Activated CD8-positive, alpha-beta memory T cell treated with anti-CD3 and anti-CD28 coated beads, Interleukin-2, amount 10 ng/mL, durations not matched to agents 7 days and 5 days (primary cell): ENCODE measurements around the gene ALDOC. TPM values are rescaled to one million over a fixed set of nuclear protein-coding genes. Genes with fewer than 3 reads are reported as not detected.

ENCODE experiments used
- ATAC-seq: fragments of 150-1000 bp; cut with Tn5 transposase; one replicate; pipeline ENCODE4 v1.10.0; 2021; ENCODE audit warnings: moderate library complexity
- CTCF ChIA-PET: fragments of 350-600 bp; sonication (Branson Sonifier 250); formaldehyde crosslinking; loops from one replicate; lab custom pipeline; 2021; ENCODE audit warnings: antibody characterized with exemption; lab: Charles Lee
- DNase-seq: peaks from one replicate; pipeline ENCODE4 v3.0.0-alpha.2; 2020
- H3K27ac Mint-ChIP-seq: one replicate; pipeline ENCODE4 v1.8.0; 2021; ENCODE audit warnings: mild to moderate bottlenecking, mixed read lengths
- H3K27me3 Mint-ChIP-seq: one replicate; pipeline ENCODE4 v1.8.0; 2021; ENCODE audit warnings: mixed read lengths
- H3K36me3 Mint-ChIP-seq: one replicate; pipeline ENCODE4 v1.8.0; 2021; ENCODE audit warnings: mild to moderate bottlenecking, mixed read lengths
- H3K4me1 Mint-ChIP-seq: one replicate; pipeline ENCODE4 v1.8.0; 2021; ENCODE audit warnings: mixed read lengths
- H3K4me3 Mint-ChIP-seq: one replicate; pipeline ENCODE4 v1.8.0; 2021; ENCODE audit warnings: mild to moderate bottlenecking, moderate library complexity, mixed read lengths
- H3K9me3 Mint-ChIP-seq: one replicate; pipeline ENCODE4 v1.8.0; 2022; ENCODE audit warnings: low read depth, mixed read lengths
- total RNA-seq, 2 experiments: library from RNA; stranded (reverse); gene quantifications; one replicate each; pipeline ENCODE4 v1.2.3, GENCODE V29; 2021

The ALDOC gene
- total RNA-seq, 2 experiments from 2014 or later, result 36.9 to 52.0 TPM

DNA sequence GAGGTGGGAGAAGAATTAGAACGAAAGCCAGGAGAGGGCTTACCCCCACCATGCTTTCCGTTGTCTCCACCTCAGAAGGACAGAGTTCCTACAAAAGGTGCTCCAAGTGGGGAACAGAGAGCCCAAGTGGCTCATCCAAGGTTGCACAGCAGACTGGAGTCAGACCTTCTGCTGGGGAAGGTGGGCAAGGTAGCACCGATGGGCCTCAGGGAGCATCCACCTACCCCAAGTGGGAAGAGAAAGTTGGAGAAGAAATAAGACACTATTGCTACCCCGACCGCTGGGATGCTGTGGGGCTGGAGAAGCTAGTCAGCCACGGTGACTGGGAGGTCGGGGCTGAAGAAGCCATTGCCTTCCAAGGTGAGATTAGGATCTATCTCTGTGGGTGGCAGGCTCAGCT, 45.8 kb downstream of the ALDOC start:
- Mint-ChIP-seq H3K4me3 (no peak overlapping the region), H3K27me3 (peaks cover 4% of the 10 kb centered on the region), H3K9me3 (no peaks in the 10 kb centered on the region), H3K36me3 (no peaks in the 10 kb centered on the region), H3K27ac (no peak overlapping the region), H3K4me1 (no peaks in the 10 kb centered on the region)
- CTCF ChIA-PET, result interaction anchor here (1.1 kb wide), 1 partner anchor 10 kb away, joined by 3 read pairs; no protein-coding TSS in a partner anchor
- ATAC-seq, result no peak
- no peak for DNase-seq

- Mint-ChIP-seq H3K36me3 (no peaks in the 10 kb centered on the region), H3K27me3 (peaks cover 4% of the 10 kb centered on the region), H3K4me3 (no peak overlapping the region), H3K9me3 (no peaks in the 10 kb centered on the region), H3K27ac (no peak overlapping the region), H3K4me1 (no peaks in the 10 kb centered on the region)
- no peak for DNase-seq
- CTCF ChIA-PET, result interaction anchor here (1.1 kb wide), 1 partner anchor 11 kb away, joined by 3 read pairs; no protein-coding TSS in a partner anchor
- no peak for ATAC-seq
These were observed 46.4 kb downstream of the ALDOC start for GRCh38 chr17:28530250-28530649.

DNA sequence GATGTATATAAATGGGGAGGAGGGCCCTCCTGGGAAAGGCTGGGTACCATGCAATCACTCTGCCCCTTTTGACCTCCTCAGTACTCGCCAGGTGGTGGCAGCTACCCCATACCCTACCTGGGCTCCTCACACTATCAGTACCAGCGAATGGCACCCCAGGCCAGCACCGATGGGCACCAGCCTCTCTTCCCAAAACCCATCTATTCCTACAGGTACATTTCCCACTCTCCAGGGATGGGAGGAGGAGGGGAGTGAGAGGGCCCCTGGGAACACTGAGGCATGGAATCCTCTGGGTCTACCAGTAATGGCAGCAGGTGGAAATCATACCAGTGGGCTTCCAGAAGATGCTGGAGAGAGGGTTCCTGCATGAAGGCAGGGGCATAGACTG, 47.7 kb downstream of the ALDOC start:
- CTCF ChIA-PET, result interaction anchor here (1.5 kb wide), 1 partner anchor 18 kb away, joined by 6 read pairs; no protein-coding TSS in a partner anchor
- no peak for ATAC-seq

DNA sequence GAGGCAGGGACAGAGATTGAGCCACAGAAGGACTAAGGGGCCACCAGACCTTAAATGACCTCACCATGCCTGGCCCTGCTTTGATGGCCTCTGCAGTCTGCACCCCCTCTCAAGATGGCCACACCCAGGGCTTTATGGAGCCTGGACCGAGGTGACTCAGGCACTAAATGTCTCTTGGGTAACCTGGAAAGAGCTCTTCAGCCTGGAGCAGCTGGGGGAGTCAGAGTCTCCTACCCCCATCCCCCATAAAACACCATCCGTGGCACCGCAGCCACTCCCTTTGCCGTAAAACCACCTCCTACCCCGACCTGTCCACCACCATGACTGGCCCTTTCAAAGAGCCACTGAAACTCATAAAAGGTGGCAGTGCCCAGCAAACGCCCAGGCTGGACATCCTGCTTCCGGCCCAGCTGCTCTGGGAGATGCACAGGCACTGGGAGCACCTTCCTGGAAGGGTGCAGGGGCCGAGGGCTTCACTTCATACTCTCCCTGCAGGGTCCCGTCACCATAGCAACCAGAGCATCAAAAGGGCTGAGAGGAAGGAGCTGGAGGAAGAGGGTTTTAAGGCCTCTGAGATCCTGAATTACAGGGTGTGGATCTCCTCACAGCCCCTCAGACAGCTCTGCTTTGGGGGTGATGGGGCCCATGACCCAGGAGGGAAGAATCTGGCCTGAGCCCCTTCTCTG, 48.2 kb downstream of the ALDOC start:
- no peak overlapping the region for H3K27ac Mint-ChIP-seq
- DNase-seq (no peak), ATAC-seq (no peak)
- no peaks in the 10 kb centered on the region for H3K9me3 Mint-ChIP-seq
- H3K36me3 Mint-ChIP-seq, result no peaks in the 10 kb centered on the region
- H3K27me3 Mint-ChIP-seq, result peaks cover 4% of the 10 kb centered on the region
- no peak overlapping the region for H3K4me3 Mint-ChIP-seq
- CTCF ChIA-PET, result interaction anchor here (1.5 kb wide), 1 partner anchor 19 kb away, joined by 6 read pairs; no protein-coding TSS in a partner anchor
- no peaks in the 10 kb centered on the region for H3K4me1 Mint-ChIP-seq

More for the DNA sequence above, 47.7 kb downstream of the ALDOC start:
- Mint-ChIP-seq H3K4me3 (no peak overlapping the region), H3K9me3 (no peaks in the 10 kb centered on the region), H3K27ac (no peak overlapping the region), H3K27me3 (peaks cover 4% of the 10 kb centered on the region), H3K4me1 (no peaks in the 10 kb centered on the region), H3K36me3 (no peaks in the 10 kb centered on the region)
- no peak for DNase-seq

- Mint-ChIP-seq H3K27ac (no peak overlapping the region), H3K4me1 (no peaks in the 10 kb centered on the region), H3K36me3 (no peaks in the 10 kb centered on the region), H3K27me3 (peaks cover 4% of the 10 kb centered on the region), H3K4me3 (no peak overlapping the region), H3K9me3 (no peaks in the 10 kb centered on the region)
- ATAC-seq (no peak), DNase-seq (no peak)
- CTCF ChIA-PET, result no interaction called here
These were observed 48.8 kb downstream of the ALDOC start for GRCh38 chr17:28527859-28528258.

DNA sequence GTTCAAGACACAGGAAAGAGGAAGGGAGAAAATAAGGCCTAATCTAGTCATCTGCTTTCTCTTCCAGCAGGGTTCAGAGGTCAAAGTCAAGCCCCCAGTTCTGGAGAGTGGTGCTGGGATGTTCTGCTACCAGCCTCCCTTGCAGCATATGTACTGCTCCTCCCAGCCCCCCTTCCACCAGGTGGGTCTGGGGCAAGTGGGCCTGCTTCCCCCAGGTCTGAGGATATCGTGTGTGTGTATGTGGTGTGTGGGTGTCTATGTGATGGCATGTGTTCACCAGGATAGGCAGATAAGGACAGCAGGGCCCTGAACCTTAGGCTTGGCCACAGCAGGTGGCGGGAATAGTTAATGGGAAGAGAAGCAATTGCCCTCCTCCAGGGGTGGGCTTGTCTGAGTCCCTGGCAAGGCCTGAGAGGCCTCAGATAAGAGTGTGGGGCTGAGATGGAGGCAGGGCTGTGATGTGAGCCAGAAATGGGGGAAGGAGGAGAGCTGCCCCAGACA, 49.5 kb downstream of the ALDOC start:
- no peaks in the 10 kb centered on the region for H3K9me3 Mint-ChIP-seq
- no peaks in the 10 kb centered on the region for H3K4me1 Mint-ChIP-seq
- no peaks in the 10 kb centered on the region for H3K36me3 Mint-ChIP-seq
- ATAC-seq, result no peak
- peaks cover 4% of the 10 kb centered on the region for H3K27me3 Mint-ChIP-seq
- H3K27ac Mint-ChIP-seq, result no peak overlapping the region
- no peak overlapping the region for H3K4me3 Mint-ChIP-seq
- DNase-seq, result no peak
- CTCF ChIA-PET, result no interaction called here

DNA sequence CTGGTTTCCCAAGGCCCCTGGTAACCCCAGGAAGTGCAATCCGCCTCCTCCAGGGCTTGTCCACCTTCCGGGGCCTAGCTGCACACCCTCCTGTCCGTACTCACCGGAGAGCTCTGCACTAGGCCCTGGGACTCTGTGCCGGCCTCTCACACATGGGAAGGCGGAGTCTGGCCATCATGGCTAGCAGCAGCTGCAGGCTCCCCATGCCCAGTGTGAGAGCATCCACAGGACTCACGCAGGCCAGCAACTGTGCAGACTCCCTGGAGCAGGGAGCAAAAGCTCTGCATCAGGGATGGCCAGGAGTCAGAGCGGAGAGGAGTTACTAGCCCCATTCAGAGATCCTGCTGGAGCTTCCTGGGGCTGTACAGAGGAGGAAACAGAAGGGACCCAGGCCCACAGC, 50.3 kb downstream of the ALDOC start:
- no peaks in the 10 kb centered on the region for H3K4me1 Mint-ChIP-seq
- H3K4me3 Mint-ChIP-seq, result no peak overlapping the region
- no peak overlapping the region for H3K27ac Mint-ChIP-seq
- CTCF ChIA-PET, result no interaction called here
- no peaks in the 10 kb centered on the region for H3K36me3 Mint-ChIP-seq
- ATAC-seq (no peak), DNase-seq (no peak)
- H3K9me3 Mint-ChIP-seq, result no peaks in the 10 kb centered on the region
- H3K27me3 Mint-ChIP-seq, result peaks cover 4% of the 10 kb centered on the region

DNA sequence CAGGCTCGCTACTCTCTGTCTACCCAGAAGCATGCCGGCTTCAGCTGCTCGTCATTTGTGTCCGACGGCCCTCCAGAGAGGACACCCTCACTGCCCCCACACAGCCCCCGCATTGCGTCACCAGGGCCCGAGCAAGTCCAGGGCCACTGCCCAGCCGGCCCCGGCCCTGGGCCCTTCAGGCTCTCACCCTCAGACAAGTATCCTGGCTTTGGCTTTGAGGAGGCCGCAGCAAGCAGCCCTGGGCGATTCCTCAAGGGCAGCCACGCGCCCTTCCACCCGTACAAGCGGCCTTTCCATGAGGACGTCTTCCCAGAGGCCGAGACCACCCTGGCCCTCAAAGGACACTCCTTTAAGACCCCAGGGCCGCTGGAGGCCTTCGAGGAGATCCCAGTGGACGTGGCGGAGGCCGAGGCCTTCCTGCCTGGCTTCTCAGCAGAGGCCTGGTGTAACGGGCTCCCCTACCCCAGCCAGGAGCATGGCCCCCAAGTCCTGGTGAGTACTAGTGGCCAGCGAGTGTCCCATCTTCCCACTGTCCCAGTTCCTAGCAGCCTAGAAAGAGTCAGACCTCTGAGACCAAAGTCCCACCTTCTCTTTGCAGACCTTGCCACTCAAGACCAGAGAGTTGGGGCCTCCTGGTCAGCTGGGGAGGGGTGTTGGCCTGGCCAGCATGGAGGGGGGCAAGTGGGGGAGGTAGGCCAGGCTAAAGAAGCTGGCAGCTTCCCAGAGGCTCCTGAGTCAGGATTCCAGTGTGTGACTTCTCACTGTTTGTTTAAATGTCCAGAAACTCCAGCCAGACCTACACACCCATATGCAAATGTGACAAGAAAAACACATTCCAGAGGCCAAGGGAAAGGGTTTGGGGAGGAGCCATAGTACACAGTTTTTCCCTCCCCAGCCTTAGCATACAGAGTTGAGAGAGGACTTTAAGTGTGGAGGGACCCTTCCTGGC, 51.9 kb downstream of the ALDOC start:
- CTCF ChIA-PET, result no interaction called here
- H3K4me1 Mint-ChIP-seq, result no peaks in the 10 kb centered on the region
- no peak for DNase-seq
- H3K36me3 Mint-ChIP-seq, result no peaks in the 10 kb centered on the region
- H3K4me3 Mint-ChIP-seq, result no peak overlapping the region
- H3K9me3 Mint-ChIP-seq, result no peaks in the 10 kb centered on the region
- H3K27me3 Mint-ChIP-seq, result peaks cover 4% of the 10 kb centered on the region
- no peak overlapping the region for H3K27ac Mint-ChIP-seq
- no peak for ATAC-seq

DNA sequence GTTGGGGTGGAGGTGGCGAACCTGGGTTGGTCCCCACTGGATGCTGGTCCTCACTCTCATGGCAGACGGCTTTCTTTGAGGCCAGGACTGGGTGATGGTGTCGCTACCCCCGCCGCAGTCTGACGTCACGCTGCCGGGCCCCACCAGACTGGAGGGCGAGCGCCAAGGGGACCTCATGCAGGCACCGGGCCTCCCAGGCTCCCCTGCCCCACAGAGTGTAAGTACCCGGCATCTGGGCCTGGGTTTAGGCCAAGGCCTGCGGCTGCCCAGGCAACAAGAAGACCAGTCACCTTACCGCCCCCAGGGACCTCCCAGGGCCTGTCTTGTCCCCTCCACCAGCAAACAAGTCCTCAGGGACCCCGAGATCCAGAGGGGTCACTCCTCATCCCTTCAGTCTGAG, 52.8 kb downstream of the ALDOC start:
- H3K27me3 Mint-ChIP-seq, result peaks cover 10% of the 10 kb centered on the region
- H3K27ac Mint-ChIP-seq, result no peak overlapping the region
- H3K36me3 Mint-ChIP-seq, result no peaks in the 10 kb centered on the region
- H3K4me1 Mint-ChIP-seq, result peaks cover 8% of the 10 kb centered on the region
- DNase-seq (no peak), ATAC-seq (no peak)
- CTCF ChIA-PET, result no interaction called here
- H3K9me3 Mint-ChIP-seq, result no peaks in the 10 kb centered on the region
- no peak overlapping the region for H3K4me3 Mint-ChIP-seq

GRCh38 chr17:28523186-28523585, 53.5 kb downstream of the ALDOC start:
- ATAC-seq, result no peak
- no peaks in the 10 kb centered on the region for H3K9me3 Mint-ChIP-seq
- DNase-seq, result no peak
- H3K4me1 Mint-ChIP-seq, result peaks cover 9% of the 10 kb centered on the region
- no peaks in the 10 kb centered on the region for H3K36me3 Mint-ChIP-seq
- H3K27ac Mint-ChIP-seq, result no peak overlapping the region
- CTCF ChIA-PET, result interaction anchor here (0.9 kb wide), 1 partner anchor 17 kb away, joined by 3 read pairs; no protein-coding TSS in a partner anchor
- H3K27me3 Mint-ChIP-seq, result peaks cover 11% of the 10 kb centered on the region
- no peak overlapping the region for H3K4me3 Mint-ChIP-seq

Other genes starting within 250 kb of the ALDOC start
- 10 to 100 TPM; 20.2 to 22.8 TPM for gene IFT20, start 241.4 kb downstream of the ALDOC start, total RNA-seq
- 10 to 100 TPM; 19.5 to 22.2 TPM for gene TNFAIP1, start 241.1 kb downstream of the ALDOC start, total RNA-seq
- 10 to 100 TPM; 68.6 to 83.5 TPM for gene POLDIP2, start 219.4 kb downstream of the ALDOC start, total RNA-seq
- not detected for gene SEBOX, start 211.7 kb downstream of the ALDOC start, total RNA-seq
- under 1 TPM; 0.18 to 0.26 TPM for gene VTN, start 206.6 kb downstream of the ALDOC start, total RNA-seq
- gene SARM1, start 205.2 kb downstream of the ALDOC start, total RNA-seq, result 10 to 100 TPM; 20.2 to 24.8 TPM
- gene SLC46A1, start 170.7 kb downstream of the ALDOC start, total RNA-seq, result 1 to 10 TPM; 3.0 to 5.3 TPM
- not detected for gene SLC13A2, start 103.3 kb downstream of the ALDOC start, total RNA-seq
- not detected for gene FOXN1, start 70.5 kb downstream of the ALDOC start, total RNA-seq
- gene UNC119, start 24.3 kb downstream of the ALDOC start, total RNA-seq, result 10 to 100 TPM; 41.2 to 59.0 TPM
- gene PIGS, start 5.4 kb downstream of the ALDOC start, total RNA-seq, result 10 to 100 TPM; 61.0 to 66.2 TPM
- gene SPAG5, start 22.1 kb upstream of the ALDOC start, total RNA-seq, result 100 to 1,000 TPM; 151 to 197 TPM
- 10 to 100 TPM; 25.4 to 28.2 TPM for gene RSKR, start 37.3 kb upstream of the ALDOC start, total RNA-seq
- gene BLTP2, start 68.3 kb upstream of the ALDOC start, total RNA-seq, result 100 to 1,000 TPM; 163 to 186 TPM
- gene SDF2, start 85.0 kb upstream of the ALDOC start, total RNA-seq, result 10 to 100 TPM; 45.9 to 48.9 TPM
- 10 to 100 TPM; 64.7 to 81.2 TPM for gene SUPT6H, start 85.3 kb upstream of the ALDOC start, total RNA-seq
- 1 to 10 TPM; 6.1 to 9.0 TPM for gene PROCA1, start 135.0 kb upstream of the ALDOC start, total RNA-seq
- 1 to 10 TPM; 5.6 to 8.3 TPM for gene RAB34, start 141.0 kb upstream of the ALDOC start, total RNA-seq
- 1,000 to 10,000 TPM; 1,823 to 1,960 TPM for gene RPL23A, start 143.1 kb upstream of the ALDOC start, total RNA-seq
- 1 to 10 TPM; 3.2 to 5.6 TPM for gene TLCD1, start 149.3 kb upstream of the ALDOC start, total RNA-seq
- 1 to 10 TPM; 3.6 to 5.1 TPM for gene NEK8, start 151.9 kb upstream of the ALDOC start, total RNA-seq
- 100 to 1,000 TPM in 1 of 2 experiments, 10 to 100 TPM in 1; 60.1 to 107 TPM for gene TRAF4, start 167.1 kb upstream of the ALDOC start, total RNA-seq